IPS-11a (cell line): ENCODE data around the gene OPRD1.
"Not testable (repeated sequence)": the region's sequence is repeated elsewhere in the genome, so short reads cannot be mapped to it uniquely, and the experiment has no call there.

Experiments used
- H3K4me3 ChIP-seq: one replicate; pipeline ENCODE4 v1.5.1; 2013; ENCODE audit warnings: low read depth, low read length, control low read depth

OPRD1 gene

DNA sequence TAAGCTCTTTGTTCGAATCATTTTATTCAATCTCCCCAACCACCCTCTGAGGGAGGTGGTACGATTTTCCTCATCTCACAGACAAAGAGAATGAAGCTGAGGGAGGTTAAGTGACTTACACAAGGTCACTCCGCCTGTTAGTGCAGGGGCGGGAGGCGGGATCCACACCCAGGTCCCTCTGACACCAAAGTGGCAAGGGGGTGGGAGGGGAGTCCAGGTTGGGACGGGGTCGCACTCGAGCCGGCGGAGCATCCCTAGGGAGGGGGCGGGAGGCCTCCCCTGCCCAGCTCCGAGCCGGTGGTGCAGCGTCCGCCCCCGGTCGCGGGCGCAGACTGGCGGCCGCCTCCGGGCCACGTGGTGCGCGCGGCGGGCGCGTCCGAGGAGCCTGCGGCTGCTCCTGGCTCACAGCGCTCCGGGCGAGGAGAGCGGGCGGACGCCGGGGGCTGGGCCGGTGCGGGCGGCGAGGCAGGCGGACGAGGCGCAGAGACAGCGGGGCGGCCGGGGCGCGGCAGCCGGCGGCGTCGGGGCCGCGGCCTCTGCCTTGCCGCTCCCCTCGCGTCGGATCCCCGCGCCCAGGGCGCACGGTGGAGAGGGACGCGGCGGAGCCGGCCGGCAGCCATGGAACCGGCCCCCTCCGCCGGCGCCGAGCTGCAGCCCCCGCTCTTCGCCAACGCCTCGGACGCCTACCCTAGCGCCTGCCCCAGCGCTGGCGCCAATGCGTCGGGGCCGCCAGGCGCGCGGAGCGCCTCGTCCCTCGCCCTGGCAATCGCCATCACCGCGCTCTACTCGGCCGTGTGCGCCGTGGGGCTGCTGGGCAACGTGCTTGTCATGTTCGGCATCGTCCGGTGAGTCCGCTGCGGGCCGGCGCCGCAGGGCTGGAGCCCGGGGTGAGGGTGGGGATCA lies at the start of gene OPRD1:
TSS of gene OPRD1 (plus strand) at position 405 of the 903 bp plus-strand sequence. CDS start at position 619, 214 bp downstream.
- H3K4me3 ChIP-seq = peak within 1 kb of the TSS; percentile 45

DNA sequence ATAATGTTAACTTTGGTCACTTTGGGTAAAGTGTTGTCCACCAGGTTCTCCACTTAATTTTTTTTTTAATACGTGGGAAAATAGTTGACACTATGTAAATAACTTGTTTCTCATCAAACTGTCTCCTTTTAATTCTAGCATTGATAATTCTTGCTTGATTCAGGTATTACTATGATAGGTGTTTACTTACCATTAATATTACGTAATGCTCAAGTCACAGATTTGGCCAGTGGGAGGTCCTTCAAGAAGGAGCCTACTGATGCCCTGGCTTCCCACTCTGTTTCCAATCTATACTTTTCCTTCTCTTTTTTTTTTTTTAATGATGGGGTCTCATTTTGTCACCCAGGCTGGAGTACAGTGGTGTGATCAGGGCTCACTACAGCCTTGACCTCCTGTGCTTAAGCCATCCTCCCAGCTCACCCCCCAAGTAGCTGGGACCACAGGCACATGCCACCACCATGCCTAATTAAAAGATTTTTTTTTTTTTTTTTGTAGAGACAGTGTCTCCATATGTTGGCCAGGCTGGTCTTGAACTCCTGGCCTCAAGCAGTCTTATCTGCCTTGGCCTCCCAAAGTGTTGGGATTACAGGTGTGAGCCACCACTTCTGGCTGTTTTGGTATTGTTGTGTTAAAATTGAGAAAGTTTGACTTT lies 45.3 kb upstream of the OPRD1 start:
- no peak overlapping the region for H3K4me3 ChIP-seq

DNA sequence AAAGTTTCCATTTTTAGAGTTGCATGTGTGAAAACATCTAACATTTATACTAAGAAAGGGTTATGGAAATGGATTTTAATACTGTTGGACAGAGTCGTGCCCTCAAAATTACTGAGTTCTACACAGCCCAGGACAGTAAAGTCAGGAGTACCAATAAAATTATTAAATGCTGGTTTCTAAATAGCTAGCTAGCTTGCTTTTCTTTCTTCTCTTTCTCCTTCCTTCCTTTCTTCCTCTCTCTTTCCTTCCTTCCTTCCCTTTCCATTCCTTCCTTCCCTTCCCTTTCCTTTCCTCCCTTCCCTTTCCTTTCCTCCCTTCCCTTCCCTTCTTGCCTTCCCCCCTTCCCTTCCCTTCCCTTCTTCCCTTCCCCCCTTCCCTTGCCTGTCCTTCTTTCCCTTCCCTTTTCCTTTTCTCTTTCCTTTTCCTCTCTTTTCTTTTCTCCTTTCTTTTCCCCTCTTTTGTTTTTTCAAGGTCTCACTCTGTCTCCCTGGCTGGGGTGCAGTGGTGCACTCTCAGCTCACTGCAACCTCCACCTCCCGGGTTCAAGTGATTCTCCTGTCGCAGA lies 41.3 kb upstream of the OPRD1 start:
- H3K4me3 ChIP-seq = no peak overlapping the region

DNA sequence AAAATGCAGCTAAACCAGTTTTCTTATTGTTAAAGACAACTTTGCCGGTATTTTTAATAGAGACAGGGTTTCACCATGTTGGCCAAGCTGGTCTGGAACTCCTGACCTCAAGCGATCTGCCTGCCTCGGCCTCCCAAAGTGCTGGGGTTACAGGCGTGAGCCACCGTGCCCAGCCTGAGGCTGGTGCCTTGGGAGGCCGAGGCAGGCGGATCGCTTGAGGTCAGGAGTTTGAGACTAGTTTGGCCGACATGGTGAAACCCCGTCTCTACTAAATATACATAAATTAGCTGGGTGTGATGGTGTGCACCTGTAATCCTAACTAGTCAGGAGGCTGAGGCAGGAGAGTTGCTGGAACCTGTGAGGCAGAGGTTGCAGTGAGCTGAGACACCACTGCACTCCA lies 40.0 kb upstream of the OPRD1 start:
- H3K4me3 ChIP-seq = not testable (repeated sequence)

DNA sequence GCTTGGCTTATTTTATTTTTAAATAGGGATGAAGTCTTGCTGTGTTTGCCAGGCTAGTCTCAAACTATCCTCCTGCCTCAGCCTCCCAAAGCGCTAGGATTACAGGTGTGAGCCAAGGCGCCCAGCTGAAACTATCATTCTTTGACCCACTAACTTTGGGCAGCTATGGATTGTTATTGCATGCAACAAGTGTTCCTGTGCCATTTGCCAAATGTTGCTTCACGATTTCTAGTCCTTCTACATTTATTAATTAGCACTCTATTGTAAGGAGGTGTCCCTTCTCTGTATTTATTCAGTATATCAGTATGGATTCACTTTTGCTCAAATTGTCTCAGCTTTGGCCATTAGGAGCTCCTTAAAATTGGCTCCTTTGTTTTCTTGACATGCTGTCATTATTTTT lies 38.9 kb upstream of the OPRD1 start:
- H3K4me3 ChIP-seq = no peak overlapping the region

DNA sequence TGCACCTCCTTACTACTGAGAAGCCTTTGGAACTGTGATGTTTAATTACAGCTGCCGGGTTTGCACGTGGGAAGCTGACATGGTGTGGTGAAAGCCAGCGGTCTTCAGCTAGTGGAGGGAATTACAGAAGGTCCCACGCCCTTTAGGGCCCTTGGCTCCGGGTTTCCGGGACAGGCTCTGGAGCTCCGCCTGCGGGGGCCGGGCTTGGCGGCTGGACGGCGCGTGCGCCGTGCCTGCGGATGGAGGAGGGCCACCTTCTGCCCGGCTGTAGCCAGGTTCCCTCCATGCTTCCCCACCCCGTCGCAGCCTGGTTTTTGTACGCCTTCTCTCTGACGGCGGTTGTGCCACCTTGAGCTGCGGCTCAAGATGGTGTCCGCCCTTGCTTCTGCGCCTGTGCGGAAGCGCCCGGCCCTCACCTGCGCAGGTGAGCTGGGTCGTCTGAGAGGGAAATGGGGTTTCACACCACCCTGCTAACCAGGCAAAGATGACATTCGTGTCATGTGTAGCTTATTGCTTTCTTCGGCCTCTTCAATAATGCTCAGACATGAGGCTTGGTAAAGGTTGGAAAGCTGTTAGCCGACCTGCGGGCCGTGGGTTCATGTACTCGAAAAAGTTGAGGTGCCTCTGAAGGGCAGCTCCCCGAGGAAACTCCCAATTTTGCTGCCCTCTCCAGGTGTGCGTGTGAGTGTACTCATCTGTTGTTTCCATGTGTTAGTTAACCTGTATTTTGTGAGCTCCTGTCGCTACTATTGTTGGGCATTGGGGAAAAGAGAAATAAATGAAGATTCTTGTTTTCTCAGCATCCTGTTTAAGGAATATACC lies 36.6 kb upstream of the OPRD1 start:
- H3K4me3 ChIP-seq = no peak overlapping the region

DNA sequence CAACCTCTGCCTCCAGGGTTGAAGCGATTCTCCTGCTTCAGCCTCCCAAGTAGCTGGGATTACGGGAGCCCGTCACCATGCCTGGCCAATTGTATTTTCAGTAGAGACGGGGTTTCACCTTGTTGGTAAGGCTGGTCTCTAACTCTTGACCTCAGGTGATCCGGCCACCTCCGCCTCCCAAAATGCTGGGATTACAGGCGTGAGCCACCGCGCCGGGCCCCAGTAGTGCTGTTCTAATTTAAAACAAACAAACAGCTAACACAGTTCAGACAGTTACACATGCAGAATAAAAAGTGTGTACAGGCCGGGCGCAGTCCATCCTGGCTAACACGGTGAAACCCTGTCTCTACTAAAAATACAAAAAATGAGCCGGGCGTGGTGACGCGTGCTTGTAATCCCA lies 35.6 kb upstream of the OPRD1 start:
- H3K4me3 ChIP-seq = no peak overlapping the region

DNA sequence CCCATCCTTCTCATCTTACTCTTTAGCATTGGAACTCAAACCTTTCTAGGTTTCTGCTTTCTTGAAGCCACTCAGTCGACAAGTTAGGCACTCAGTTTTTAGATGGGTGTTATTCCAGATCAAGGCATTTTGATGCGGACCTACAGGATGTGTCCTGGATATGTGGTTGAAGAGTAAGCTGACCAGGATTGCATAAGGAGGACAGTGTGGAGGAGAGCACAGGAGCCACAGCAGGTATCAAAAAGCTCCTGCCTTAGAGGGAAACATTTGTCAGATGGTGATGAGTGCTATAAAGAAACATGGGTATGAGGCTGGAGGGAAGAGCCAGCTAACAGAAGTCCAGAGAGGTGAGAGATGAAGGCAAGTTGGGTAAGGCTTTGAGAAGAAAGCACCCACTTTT lies 33.9 kb upstream of the OPRD1 start:
- no peak overlapping the region for H3K4me3 ChIP-seq

DNA sequence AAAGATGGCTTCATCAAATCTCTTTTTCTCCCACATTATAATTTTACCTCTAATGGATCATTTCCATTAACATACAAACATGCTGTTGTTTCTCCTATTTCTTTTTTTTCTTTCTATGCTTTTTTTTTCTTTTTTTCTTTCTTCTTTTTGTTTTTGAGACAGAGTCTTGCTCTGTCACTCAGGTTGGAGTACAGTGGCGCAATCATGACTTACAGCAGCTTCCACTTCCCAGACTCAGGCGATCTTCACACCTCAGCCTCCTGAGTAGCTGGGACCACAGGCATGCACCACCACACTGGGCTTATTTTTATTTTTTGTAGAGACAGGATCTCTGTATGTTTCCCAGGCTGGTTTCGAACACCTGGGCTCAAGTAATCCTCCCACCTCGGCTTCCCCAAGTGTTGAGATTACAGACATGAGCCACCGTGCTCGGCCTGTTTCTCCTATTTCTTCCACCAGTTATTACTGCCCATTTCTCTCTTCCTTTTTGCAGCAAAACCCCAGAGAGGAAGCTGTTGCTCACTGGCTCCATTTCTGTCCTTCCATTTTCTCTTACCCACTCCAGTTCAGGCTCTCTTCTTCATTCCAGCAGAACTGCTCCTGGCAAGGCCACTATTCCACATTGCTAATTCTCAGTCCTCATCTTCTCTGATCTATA lies 32.1 kb upstream of the OPRD1 start:
- no peak overlapping the region for H3K4me3 ChIP-seq

DNA sequence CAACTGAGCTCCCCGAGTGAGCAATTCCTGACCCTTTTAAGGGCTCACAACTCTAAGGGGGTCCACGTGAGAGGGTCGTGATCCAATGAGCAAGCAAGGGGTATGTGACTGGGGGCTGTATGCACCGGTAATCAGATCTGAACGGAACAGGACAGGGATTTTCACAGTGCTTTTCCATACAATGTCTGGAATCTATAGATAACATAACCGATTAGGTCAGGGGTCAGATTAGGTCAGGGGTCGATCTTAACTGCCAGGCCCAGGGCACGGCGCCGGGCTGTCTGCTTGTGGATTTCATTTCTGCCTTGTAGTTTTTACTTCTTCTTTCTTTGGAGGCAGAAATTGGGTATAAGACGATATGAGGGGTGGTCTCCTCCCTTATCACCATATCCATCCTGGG lies 30.7 kb upstream of the OPRD1 start:
- H3K4me3 ChIP-seq = no peak overlapping the region

DNA sequence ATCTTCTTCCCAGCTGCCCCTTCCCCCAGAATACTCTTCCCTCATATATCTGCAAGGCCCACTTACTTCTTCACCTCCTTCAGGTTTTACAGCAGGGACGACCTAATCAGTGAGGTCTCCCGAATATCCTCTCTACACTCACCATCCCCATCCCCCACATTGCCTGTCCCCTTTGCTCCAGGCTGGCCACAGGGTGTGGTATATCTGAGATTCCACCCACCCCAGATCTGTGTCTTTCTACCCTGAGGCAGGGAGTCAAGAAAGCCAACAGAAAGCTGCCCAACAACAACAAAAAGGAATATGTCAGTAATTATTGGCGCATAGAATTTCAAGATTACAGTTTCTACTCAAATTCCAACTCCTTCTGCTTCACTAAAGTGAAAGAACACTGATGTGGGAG lies 30.0 kb upstream of the OPRD1 start:
- H3K4me3 ChIP-seq = no peak overlapping the region

DNA sequence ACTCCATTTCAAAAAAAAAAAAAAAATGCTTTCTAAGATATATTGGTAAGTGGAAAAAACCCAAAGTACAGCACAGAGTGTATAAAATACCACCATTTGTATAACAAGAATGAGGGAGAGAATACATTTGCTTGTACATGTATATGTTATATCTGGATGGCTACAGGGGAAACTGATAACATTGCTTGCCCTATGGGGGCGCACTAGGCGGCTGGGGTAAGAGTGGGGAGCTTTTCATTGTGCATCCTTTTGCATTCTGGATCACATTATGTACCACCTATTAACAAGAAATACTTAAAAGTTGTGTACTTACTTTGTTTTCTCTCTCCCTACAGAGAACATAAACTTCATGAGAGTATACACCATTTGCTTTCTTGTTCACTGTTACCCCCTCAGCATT lies 28.6 kb upstream of the OPRD1 start:
- H3K4me3 ChIP-seq = no peak overlapping the region

DNA sequence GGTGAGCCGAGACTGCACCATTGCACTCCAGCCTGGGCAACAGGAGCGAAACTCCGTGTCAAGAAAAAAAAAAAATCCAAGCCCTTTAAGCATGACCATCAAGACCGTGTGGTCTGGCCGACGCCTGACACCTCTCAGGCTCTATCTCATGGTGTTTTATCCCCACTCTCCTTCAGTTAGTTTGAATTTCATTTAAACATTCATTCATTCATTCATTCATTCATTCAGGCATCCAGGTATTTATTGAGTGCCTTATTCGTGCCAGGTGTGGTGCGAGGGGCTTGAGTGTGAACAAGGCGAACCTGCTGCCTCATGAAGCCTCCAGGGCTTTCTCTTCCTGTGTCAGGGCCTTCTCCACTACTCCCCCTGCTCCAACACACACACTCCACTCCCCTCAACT lies 22.6 kb upstream of the OPRD1 start:
- H3K4me3 ChIP-seq = no peak overlapping the region

DNA sequence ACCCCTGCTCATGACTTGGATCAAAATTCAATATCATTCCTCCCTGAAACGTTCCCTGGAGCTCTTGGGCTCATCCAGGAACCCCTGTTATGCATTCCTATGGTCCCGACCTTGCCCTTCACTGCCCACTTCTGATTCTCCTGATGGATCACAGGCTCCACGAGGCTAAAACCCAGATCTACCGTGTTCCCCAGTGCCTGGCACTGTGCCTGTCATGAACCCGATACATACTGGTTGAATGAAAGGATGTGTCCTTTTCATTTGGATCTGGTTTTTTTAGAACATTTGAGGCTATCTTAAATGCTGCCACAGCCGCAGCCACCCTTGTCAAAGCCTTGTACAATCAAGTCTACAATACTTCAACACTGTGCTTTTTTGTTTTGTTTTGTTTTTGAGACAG lies 22.2 kb upstream of the OPRD1 start:
- H3K4me3 ChIP-seq = no peak overlapping the region

DNA sequence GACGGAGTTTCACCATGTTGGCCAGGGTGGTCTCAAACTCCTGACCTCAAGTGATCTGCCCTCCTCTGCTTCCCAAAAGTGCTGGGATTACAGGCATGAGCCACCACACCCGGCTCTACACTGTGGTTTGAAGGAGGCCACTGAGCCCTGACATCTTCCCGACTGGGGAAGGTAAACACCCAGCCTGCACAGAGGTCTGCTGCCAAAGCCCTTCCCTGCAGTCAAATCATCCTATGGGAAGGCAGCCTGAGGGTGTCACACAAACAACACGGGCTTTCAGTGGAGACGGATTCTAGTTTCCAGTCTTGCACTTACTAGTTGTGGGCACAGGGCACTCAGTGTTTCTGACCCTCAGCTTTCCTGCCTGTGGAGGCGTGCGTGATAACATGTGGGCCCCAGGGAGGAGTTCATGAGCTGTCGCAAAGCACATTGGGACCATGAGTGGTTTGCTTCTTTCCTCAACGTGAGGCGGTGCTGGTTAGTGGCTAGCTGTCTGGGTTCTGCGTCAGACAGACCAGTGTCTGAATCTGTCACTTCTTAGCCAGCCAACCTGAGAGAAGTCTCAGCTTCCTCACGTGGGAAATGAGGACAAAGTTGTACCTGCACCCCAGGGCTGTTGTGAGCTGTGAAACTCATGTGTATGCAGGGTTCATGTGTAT lies 21.5 kb upstream of the OPRD1 start:
- no peak overlapping the region for H3K4me3 ChIP-seq

DNA sequence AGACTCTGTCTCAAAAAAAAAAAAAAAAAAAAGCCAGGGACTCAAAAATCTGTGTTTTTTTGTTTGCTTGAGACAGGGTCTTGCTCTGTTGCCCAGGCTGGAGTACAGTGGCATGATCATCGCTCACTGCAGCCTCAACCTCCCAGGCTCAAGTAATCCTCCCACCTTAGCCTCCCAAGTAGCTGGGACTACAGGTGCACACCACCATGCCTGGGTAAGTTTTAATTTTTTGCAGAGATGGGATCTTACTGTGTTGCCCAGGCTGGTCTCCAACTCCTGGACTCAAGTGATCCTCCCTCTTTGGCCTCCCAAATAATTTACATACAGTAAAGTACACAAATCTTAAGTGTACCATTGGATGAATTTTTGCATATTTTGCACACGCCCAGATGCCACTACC lies 20.0 kb upstream of the OPRD1 start:
- H3K4me3 ChIP-seq = not testable (repeated sequence)

DNA sequence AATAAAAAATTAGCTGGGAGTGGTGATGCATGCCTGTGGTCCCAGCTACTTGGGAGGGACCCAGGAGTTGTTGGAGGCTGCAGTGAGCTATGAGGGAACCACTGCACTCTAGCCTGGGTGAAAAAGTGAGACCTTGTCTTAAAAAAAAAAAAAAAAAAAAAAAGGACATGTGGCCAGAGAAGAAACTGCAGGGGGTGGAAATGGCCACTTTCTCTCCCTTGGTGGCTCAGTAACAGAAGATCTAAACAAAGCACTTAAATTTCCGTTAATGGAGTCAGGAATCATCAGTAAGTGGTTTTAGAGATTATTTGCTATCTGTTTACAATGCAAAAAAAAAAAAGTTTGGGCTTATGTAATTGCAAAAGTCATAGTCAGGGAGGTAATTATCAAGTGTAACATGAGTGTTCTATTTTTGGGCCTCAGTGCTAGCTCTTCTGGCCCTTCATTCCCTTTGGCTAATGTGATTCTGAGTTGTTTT lies 19.3 kb upstream of the OPRD1 start:
- no peak overlapping the region for H3K4me3 ChIP-seq

DNA sequence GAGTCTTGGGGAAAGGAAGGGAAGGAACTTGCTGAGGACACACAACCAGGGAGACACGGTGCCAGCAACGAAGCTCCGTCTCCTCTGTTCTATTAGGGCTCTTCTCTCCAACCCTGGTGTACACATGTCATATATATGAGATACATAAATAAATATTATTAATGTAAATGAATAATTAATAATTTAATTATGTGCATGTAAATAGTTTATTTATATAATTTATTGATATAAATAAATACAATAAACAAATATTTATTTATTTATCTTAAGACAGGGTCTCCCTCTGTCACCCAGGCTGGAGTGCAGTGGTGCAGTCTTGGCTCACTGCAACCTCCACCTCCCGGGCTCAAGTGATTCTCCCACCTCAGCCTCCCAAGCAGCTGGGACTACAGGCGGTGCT lies 17.4 kb upstream of the OPRD1 start:
- H3K4me3 ChIP-seq = not testable (repeated sequence)

DNA sequence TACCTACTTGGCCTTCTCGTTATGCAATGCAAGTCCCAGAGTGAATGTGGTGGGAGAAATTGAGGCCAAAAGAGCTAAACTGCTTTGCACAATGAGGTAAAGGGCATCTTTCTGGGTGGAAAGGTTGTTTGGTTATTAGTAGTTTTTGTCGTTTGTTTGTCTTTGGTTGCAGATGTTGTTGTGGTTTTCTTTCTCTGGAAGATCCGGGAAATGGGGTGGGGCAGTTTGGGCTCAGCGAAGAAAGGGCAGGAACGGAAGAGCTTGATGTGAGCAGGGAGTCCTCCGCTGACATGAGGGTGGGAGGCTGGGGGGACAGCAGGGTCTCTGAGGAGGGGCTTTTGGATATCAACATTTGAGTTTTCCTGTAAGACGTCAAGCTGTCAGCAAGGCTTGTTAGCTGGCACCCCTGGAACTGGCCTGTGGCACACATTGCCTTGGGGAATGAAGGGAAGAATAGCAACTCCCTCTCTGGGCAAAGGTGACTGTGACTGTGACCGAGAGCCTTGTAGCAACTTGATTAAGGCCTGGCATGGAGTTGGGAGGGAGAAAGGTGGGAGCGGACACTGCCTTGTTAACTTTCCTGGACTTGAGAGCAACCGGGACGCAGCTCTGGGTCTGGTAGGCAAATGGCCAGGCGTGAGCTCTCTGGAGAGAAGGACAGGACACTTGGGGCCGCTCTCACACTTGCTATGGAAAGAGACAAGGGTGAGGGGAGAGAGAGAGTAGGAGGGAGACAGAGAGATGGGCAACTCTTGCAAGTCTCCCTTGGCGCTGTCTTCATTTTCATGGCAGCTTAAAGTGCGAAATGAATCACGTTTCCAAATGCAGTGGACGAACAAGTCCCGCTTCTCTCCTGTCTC lies 15.4 kb upstream of the OPRD1 start:
- H3K4me3 ChIP-seq = no peak overlapping the region
